Measurements from ENCODE around the gene CSRP1.

GRCh38 chr1:201436393-201436792 is 70.5 kb downstream of the CSRP1 start:
- TF ChIP-seq EZH2 (IDR thresholded peaks at IDR 0.05; ENCODE audit: borderline replicate concordance, insufficient read depth, low read length, poor library complexity, severe bottlenecking) (no peak), SMC3 (conservative IDR thresholded peaks at IDR 0.05; ENCODE audit: poor library complexity) (no peak), POLR2AphosphoS5 (IDR thresholded peaks at IDR 0.05) (no peak), RAD21 (conservative IDR thresholded peaks at IDR 0.05) (no peak), REST (IDR thresholded peaks at IDR 0.05; ENCODE audit: borderline replicate concordance) (no peak)
- TF ChIP-seq, protein P1, sequence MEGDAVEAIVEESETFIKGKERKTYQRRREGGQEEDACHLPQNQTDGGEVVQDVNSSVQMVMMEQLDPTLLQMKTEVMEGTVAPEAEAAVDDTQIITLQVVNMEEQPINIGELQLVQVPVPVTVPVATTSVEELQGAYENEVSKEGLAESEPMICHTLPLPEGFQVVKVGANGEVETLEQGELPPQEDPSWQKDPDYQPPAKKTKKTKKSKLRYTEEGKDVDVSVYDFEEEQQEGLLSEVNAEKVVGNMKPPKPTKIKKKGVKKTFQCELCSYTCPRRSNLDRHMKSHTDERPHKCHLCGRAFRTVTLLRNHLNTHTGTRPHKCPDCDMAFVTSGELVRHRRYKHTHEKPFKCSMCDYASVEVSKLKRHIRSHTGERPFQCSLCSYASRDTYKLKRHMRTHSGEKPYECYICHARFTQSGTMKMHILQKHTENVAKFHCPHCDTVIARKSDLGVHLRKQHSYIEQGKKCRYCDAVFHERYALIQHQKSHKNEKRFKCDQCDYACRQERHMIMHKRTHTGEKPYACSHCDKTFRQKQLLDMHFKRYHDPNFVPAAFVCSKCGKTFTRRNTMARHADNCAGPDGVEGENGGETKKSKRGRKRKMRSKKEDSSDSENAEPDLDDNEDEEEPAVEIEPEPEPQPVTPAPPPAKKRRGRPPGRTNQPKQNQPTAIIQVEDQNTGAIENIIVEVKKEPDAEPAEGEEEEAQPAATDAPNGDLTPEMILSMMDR (IDR thresholded peaks at IDR 0.05; ENCODE audit: poor library complexity, severe bottlenecking): no peak
